ENCODE measurements around the gene NPHP4. TPM values are rescaled to one million over a fixed set of nuclear protein-coding genes. Genes with fewer than 3 reads are reported as not detected.

Gene NPHP4
- total RNA-seq, 1 experiment from 2014 or later, result 20.0 TPM

DNA sequence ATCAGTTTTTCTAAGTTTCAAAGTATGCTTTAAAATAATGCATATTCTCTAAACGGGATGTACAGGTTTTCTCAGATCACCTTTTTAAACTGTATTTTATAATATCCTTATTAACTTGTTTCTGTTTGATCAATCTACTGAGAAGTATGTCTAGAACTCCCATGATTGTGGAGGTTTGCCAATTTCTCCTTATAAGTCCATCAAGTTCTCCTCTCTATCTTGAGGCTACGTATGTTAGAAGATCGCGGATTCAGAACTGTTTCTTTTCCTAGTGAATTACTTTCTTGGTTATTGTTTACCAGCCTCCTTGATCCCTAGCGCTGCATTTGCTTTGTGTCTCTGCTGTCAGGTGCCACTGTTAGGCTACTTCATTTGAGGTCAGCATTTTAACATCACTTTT, 89.2 kb downstream of the NPHP4 start:
- Histone ChIP-seq H3K4me3 (replicated peaks in 1 of 2; ENCODE audit: low read depth in 1 of 2, low read length in 2 of 2) (no peak overlapping the region), H3K4me1 (ENCODE audit: control insufficient read depth in 1 of 2, insufficient read depth in 2 of 2, low read length in 2 of 2) (no peaks in the 10 kb centered on the region), H3K79me2 (ENCODE audit: insufficient read depth, low read length) (no peaks in the 10 kb centered on the region), H3K36me3 (ENCODE audit: control insufficient read depth in 1 of 2, insufficient read depth in 2 of 2, low read length in 2 of 2) (peaks cover 0 to 3% of the 10 kb centered on the region in 2 experiments; a peak in 1 of 4 replicates), H3K4me2 (ENCODE audit: low read length) (no peak overlapping the region), H3K9me3 (ENCODE audit: control insufficient read depth in 1 of 2, insufficient read depth in 1 of 2, low read depth in 1 of 2, low read length in 2 of 2) (no peaks in the 10 kb centered on the region), H3K27me3 (ENCODE audit: insufficient read depth, low read length) (no peaks in the 10 kb centered on the region), H3K27ac (ENCODE audit: low read depth, low read length) (no peak overlapping the region), H3K9ac (ENCODE audit: low read length) (no peak overlapping the region), H2AFZ (ENCODE audit: low read depth, low read length, poor library complexity, severe bottlenecking) (no peak overlapping the region), H4K20me1 (ENCODE audit: insufficient read depth) (no peaks in the 10 kb centered on the region), H3K9me2 (ENCODE audit: insufficient read depth) (no peaks in the 10 kb centered on the region)
- ChIA-PET POLR2A (no interaction called here), CTCF (no interaction called here), RAD21 (ENCODE audit: low non-redundant PET in 1 of 2, low total read pairs in 2 of 2, uncharacterized antibody in 2 of 2, unreplicated experiment in 2 of 2) (no interaction called here)
- TF ChIP-seq MAX (IDR thresholded peaks at IDR 0.05) (no peak), YY1 (IDR thresholded peaks at IDR 0.05; ENCODE audit: extremely low read depth, insufficient replicate concordance, low read depth, low read length) (no peak), ELF1 (IDR thresholded peaks at IDR 0.05; ENCODE audit: borderline replicate concordance, low read depth) (no peak), RAD21 (IDR thresholded peaks at IDR 0.05; ENCODE audit: low read depth) (no peak), FOSL1 (IDR thresholded peaks at IDR 0.05; ENCODE audit: low read depth) (no peak), ZNF274 (IDR thresholded peaks at IDR 0.05; ENCODE audit: low read depth, low read length) (no peak), EGR1 (IDR thresholded peaks at IDR 0.05; ENCODE audit: low read depth) (no peak), EZH2phosphoT487 (IDR thresholded peaks at IDR 0.05; ENCODE audit: borderline replicate concordance) (no peak), SP1 (IDR thresholded peaks at IDR 0.05; ENCODE audit: low read depth) (no peak), SIN3A (IDR thresholded peaks at IDR 0.05; ENCODE audit: low read depth) (no peak), TCF7L2 (IDR thresholded peaks at IDR 0.05; ENCODE audit: borderline replicate concordance, extremely low read depth, insufficient read depth, insufficient read length) (no peak), POLR2A (IDR thresholded peaks at IDR 0.05; ENCODE audit: borderline replicate concordance, extremely low read depth, insufficient read depth, insufficient read length) (no peak), CBX3 (IDR thresholded peaks at IDR 0.05; ENCODE audit: low read depth) (no peak), JUND (IDR thresholded peaks at IDR 0.05) (no peak)
- TF ChIP-seq, protein P1, sequence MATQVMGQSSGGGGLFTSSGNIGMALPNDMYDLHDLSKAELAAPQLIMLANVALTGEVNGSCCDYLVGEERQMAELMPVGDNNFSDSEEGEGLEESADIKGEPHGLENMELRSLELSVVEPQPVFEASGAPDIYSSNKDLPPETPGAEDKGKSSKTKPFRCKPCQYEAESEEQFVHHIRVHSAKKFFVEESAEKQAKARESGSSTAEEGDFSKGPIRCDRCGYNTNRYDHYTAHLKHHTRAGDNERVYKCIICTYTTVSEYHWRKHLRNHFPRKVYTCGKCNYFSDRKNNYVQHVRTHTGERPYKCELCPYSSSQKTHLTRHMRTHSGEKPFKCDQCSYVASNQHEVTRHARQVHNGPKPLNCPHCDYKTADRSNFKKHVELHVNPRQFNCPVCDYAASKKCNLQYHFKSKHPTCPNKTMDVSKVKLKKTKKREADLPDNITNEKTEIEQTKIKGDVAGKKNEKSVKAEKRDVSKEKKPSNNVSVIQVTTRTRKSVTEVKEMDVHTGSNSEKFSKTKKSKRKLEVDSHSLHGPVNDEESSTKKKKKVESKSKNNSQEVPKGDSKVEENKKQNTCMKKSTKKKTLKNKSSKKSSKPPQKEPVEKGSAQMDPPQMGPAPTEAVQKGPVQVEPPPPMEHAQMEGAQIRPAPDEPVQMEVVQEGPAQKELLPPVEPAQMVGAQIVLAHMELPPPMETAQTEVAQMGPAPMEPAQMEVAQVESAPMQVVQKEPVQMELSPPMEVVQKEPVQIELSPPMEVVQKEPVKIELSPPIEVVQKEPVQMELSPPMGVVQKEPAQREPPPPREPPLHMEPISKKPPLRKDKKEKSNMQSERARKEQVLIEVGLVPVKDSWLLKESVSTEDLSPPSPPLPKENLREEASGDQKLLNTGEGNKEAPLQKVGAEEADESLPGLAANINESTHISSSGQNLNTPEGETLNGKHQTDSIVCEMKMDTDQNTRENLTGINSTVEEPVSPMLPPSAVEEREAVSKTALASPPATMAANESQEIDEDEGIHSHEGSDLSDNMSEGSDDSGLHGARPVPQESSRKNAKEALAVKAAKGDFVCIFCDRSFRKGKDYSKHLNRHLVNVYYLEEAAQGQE (IDR thresholded peaks at IDR 0.05; ENCODE audit: low read depth), result no peak
- no TSS peak for BruUV-seq (replicated peaks)
- intact Hi-C loops (cut with micrococcal nuclease), result no loop called here
- ATAC-seq, result no peak
- DNase-seq (ENCODE audit: low read depth, low spot score), result no peak
